Measurements from ENCODE around the gene PCYT1B. TPM values are rescaled to one million over a fixed set of nuclear protein-coding genes. Genes with fewer than 3 reads are reported as not detected.

Gene PCYT1B
- polyA plus RNA-seq, 3 donors: 0.15 TPM; not detected in 2

DNA sequence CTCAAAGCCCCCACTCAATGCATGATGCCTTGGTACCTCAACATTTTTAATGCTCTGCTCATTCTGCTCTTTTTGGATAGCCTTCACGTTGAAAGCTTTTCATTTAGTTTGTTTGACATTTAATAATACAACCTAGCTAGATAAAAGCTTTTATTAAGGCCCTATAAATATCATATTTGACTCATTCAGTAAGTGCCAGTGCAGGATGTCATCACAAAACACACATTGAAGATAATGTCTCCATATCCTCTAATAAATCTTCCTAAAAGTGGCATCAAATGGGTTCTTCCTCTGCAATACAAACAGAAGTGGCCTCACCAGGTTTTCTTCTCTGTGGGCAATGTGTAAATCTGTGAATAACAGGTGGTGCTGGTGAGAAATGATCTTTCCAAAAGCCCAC is 12.0 kb upstream of the PCYT1B start:
- no peak overlapping the region for H3K27ac Mint-ChIP-seq
- H4K20me1 ChIP-seq (ENCODE audit: insufficient read depth, low read length): no peaks in the 10 kb centered on the region
- no peak overlapping the region for H3K4me3 Mint-ChIP-seq
- H3K27me3 ChIP-seq (ENCODE audit: control insufficient read depth in 2 of 2, insufficient read depth in 2 of 2, low read length in 2 of 2): peaks cover 0 to 3% of the 10 kb centered on the region in 2 donors
- no peaks in the 10 kb centered on the region for H3K4me1 Mint-ChIP-seq
- TF ChIP-seq, protein P1, sequence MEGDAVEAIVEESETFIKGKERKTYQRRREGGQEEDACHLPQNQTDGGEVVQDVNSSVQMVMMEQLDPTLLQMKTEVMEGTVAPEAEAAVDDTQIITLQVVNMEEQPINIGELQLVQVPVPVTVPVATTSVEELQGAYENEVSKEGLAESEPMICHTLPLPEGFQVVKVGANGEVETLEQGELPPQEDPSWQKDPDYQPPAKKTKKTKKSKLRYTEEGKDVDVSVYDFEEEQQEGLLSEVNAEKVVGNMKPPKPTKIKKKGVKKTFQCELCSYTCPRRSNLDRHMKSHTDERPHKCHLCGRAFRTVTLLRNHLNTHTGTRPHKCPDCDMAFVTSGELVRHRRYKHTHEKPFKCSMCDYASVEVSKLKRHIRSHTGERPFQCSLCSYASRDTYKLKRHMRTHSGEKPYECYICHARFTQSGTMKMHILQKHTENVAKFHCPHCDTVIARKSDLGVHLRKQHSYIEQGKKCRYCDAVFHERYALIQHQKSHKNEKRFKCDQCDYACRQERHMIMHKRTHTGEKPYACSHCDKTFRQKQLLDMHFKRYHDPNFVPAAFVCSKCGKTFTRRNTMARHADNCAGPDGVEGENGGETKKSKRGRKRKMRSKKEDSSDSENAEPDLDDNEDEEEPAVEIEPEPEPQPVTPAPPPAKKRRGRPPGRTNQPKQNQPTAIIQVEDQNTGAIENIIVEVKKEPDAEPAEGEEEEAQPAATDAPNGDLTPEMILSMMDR (IDR thresholded peaks at IDR 0.05): no peak
- H3K4me2 ChIP-seq (replicated peaks; ENCODE audit: extremely low read depth, low read length, poor library complexity, severe bottlenecking): no peak overlapping the region
- DNase-seq: no peak
- H3K9me3 Mint-ChIP-seq: no peaks in the 10 kb centered on the region
- H3K4me1 ChIP-seq (ENCODE audit: control insufficient read depth in 1 of 2, insufficient read depth in 2 of 2, low read length in 2 of 2): no peaks in the 10 kb centered on the region
- H3K9ac ChIP-seq (ENCODE audit: insufficient read depth, low read length, poor library complexity, severe bottlenecking): no peak overlapping the region
- no peaks in the 10 kb centered on the region for H3K36me3 Mint-ChIP-seq
- WGBS (ENCODE audit: insufficient coverage): no CpG with 5 or more reads among the region's 1 CpG
- H2AFZ ChIP-seq (ENCODE audit: insufficient read depth, low read depth, low read length, poor library complexity, severe bottlenecking): no peak overlapping the region
- no peaks in the 10 kb centered on the region for H3K9me3 ChIP-seq (replicated peaks in 1 of 2; ENCODE audit: control insufficient read depth in 1 of 2, insufficient read depth in 1 of 2, low read length in 2 of 2)
- no peaks in the 10 kb centered on the region for H3K36me3 ChIP-seq (replicated peaks in 1 of 2; ENCODE audit: control insufficient read depth in 1 of 2, insufficient read depth in 2 of 2, low read length in 2 of 2)
- no peak overlapping the region for H3K4me3 ChIP-seq (replicated peaks in 1 of 3; ENCODE audit: low read depth in 2 of 3, low read length in 3 of 3)
- intact Hi-C loops (cut with micrococcal nuclease): no loop called here
- H3K27ac ChIP-seq (ENCODE audit: low read depth in 1 of 2, low read length in 2 of 2): no peak overlapping the region
- peaks cover 0 to 10% (median 1%) of the 10 kb centered on the region in 3 donors for H3K27me3 Mint-ChIP-seq (ENCODE audit: low read depth in 3 of 3)
- no peaks in the 10 kb centered on the region for H3K79me2 ChIP-seq (ENCODE audit: insufficient read depth, low read length)

DNA sequence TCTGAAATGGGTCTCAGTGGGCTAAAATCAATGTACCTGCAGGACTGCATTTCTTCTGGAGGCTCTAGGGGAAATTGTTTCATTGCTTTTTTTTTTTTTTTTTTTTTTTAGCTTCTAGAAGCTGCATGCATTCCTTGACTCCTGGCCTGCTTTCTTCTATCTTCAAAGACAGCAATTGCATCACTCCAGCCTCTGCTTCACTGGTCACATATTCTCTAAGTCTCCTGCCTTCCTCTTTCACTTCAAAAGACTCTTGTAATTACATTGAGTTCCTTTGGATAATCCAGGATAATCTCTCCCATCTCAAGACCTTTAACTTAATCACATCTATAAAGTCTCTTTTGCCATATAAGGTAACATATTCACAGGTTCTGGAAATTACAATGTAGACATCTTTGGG is 11.3 kb upstream of the PCYT1B start:
- H3K27ac ChIP-seq (ENCODE audit: low read depth in 1 of 2, low read length in 2 of 2): no peak overlapping the region
- no peak overlapping the region for H2AFZ ChIP-seq (ENCODE audit: insufficient read depth, low read depth, low read length, poor library complexity, severe bottlenecking)
- no peaks in the 10 kb centered on the region for H3K27me3 ChIP-seq (ENCODE audit: control insufficient read depth in 2 of 2, insufficient read depth in 2 of 2, low read length in 2 of 2)
- no peaks in the 10 kb centered on the region for H3K36me3 Mint-ChIP-seq
- no peaks in the 10 kb centered on the region for H4K20me1 ChIP-seq (ENCODE audit: insufficient read depth, low read length)
- no peaks in the 10 kb centered on the region for H3K4me1 ChIP-seq (ENCODE audit: control insufficient read depth in 1 of 2, insufficient read depth in 2 of 2, low read length in 2 of 2)
- H3K4me3 ChIP-seq (replicated peaks in 1 of 3; ENCODE audit: low read depth in 2 of 3, low read length in 3 of 3): no peak overlapping the region
- no peak for DNase-seq
- no peaks in the 10 kb centered on the region for H3K79me2 ChIP-seq (ENCODE audit: insufficient read depth, low read length)
- H3K4me1 Mint-ChIP-seq: no peaks in the 10 kb centered on the region
- H3K9me3 ChIP-seq (replicated peaks in 1 of 2; ENCODE audit: control insufficient read depth in 1 of 2, insufficient read depth in 1 of 2, low read length in 2 of 2): no peaks in the 10 kb centered on the region
- TF ChIP-seq, protein P1 (IDR thresholded peaks at IDR 0.05): no peak
- H3K4me3 Mint-ChIP-seq: no peak overlapping the region
- no peak overlapping the region for H3K9ac ChIP-seq (ENCODE audit: insufficient read depth, low read length, poor library complexity, severe bottlenecking)
- intact Hi-C loops (cut with micrococcal nuclease): no loop called here
- H3K27ac Mint-ChIP-seq: no peak overlapping the region
- H3K9me3 Mint-ChIP-seq: no peaks in the 10 kb centered on the region
- peaks cover 0 to 11% (median 0%) of the 10 kb centered on the region in 3 donors for H3K27me3 Mint-ChIP-seq (ENCODE audit: low read depth in 3 of 3)
- no peak overlapping the region for H3K4me2 ChIP-seq (replicated peaks; ENCODE audit: extremely low read depth, low read length, poor library complexity, severe bottlenecking)
- H3K36me3 ChIP-seq (replicated peaks in 1 of 2; ENCODE audit: control insufficient read depth in 1 of 2, insufficient read depth in 2 of 2, low read length in 2 of 2): no peaks in the 10 kb centered on the region

Measured in CD14-positive monocyte (primary cell).